Liver (tissue), 3 donors: ENCODE data around the gene RELN.

Experiments
- FOXA1 ChIP-seq: IDR thresholded peaks from 2 replicates; pipeline ENCODE4 v1.6.1; 2016; ENCODE audit warnings: antibody characterized with exemption
- HNF4G ChIP-seq: IDR thresholded peaks from 2 replicates; pipeline ENCODE4 v1.6.1; 2016; ENCODE audit warnings: antibody characterized with exemption
- MAX ChIP-seq: IDR thresholded peaks from 2 replicates; pipeline ENCODE4 v1.6.1; 2016; ENCODE audit warnings: antibody characterized with exemption
- TF ChIP-seq, protein P1 (sequence below): fragments of 150-350 bp; IDR thresholded peaks from 2 replicates; pipeline ENCODE4 v1.5.1; 2017; ENCODE audit warnings: improper control_type of control experiment, low read depth, low read length; ENCODE audit not compliant: missing input control
- TF ChIP-seq, protein P2 (sequence below): IDR thresholded peaks from 2 replicates; pipeline ENCODE4 v1.6.1; 2016; ENCODE audit warnings: antibody characterized with exemption
- TF ChIP-seq, protein P3 (sequence below): IDR thresholded peaks from 2 replicates; pipeline ENCODE4 v1.6.1; 2016; ENCODE audit warnings: antibody characterized with exemption, mild to moderate bottlenecking
- donor health status: healthy.
- donor health status: healthy.

DNA sequence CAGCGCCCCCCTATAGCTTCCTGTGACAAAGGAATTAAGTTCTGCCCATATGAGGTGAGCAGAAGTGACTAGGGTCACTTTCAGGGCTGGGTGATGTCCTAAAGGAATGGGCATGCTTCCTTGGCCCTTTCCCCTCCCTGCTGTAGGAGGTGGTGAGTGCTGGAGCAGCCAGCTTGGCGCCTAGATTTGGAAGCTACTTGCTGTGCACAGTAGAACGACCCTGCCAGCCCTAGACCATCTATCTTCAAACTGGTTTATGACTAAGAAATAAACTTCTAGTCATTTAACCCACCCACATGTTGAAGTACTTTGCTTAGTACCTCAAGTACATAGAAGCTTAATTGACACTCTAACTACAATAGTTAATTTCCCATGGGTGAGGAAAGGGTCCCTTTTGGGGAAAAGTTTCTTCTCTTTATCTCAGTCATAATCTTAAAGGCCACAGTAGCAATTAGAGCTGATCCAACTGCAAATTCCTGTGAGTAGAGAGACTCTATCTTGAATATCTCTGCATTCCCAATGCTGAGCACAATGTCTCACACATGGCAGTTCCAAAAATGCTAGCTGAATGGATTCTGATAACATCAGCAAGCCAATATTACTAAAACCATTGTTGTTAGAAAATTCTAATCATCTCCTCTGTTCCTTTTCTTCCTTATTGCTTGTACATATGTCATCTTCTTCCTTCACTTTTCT is 227.2 kb downstream of the RELN start:
- TF ChIP-seq, protein P1, sequence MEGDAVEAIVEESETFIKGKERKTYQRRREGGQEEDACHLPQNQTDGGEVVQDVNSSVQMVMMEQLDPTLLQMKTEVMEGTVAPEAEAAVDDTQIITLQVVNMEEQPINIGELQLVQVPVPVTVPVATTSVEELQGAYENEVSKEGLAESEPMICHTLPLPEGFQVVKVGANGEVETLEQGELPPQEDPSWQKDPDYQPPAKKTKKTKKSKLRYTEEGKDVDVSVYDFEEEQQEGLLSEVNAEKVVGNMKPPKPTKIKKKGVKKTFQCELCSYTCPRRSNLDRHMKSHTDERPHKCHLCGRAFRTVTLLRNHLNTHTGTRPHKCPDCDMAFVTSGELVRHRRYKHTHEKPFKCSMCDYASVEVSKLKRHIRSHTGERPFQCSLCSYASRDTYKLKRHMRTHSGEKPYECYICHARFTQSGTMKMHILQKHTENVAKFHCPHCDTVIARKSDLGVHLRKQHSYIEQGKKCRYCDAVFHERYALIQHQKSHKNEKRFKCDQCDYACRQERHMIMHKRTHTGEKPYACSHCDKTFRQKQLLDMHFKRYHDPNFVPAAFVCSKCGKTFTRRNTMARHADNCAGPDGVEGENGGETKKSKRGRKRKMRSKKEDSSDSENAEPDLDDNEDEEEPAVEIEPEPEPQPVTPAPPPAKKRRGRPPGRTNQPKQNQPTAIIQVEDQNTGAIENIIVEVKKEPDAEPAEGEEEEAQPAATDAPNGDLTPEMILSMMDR: no peak
- TF ChIP-seq, protein P2, sequence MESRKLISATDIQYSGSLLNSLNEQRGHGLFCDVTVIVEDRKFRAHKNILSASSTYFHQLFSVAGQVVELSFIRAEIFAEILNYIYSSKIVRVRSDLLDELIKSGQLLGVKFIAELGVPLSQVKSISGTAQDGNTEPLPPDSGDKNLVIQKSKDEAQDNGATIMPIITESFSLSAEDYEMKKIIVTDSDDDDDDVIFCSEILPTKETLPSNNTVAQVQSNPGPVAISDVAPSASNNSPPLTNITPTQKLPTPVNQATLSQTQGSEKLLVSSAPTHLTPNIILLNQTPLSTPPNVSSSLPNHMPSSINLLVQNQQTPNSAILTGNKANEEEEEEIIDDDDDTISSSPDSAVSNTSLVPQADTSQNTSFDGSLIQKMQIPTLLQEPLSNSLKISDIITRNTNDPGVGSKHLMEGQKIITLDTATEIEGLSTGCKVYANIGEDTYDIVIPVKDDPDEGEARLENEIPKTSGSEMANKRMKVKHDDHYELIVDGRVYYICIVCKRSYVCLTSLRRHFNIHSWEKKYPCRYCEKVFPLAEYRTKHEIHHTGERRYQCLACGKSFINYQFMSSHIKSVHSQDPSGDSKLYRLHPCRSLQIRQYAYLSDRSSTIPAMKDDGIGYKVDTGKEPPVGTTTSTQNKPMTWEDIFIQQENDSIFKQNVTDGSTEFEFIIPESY: no peak
- TF ChIP-seq, protein P3, sequence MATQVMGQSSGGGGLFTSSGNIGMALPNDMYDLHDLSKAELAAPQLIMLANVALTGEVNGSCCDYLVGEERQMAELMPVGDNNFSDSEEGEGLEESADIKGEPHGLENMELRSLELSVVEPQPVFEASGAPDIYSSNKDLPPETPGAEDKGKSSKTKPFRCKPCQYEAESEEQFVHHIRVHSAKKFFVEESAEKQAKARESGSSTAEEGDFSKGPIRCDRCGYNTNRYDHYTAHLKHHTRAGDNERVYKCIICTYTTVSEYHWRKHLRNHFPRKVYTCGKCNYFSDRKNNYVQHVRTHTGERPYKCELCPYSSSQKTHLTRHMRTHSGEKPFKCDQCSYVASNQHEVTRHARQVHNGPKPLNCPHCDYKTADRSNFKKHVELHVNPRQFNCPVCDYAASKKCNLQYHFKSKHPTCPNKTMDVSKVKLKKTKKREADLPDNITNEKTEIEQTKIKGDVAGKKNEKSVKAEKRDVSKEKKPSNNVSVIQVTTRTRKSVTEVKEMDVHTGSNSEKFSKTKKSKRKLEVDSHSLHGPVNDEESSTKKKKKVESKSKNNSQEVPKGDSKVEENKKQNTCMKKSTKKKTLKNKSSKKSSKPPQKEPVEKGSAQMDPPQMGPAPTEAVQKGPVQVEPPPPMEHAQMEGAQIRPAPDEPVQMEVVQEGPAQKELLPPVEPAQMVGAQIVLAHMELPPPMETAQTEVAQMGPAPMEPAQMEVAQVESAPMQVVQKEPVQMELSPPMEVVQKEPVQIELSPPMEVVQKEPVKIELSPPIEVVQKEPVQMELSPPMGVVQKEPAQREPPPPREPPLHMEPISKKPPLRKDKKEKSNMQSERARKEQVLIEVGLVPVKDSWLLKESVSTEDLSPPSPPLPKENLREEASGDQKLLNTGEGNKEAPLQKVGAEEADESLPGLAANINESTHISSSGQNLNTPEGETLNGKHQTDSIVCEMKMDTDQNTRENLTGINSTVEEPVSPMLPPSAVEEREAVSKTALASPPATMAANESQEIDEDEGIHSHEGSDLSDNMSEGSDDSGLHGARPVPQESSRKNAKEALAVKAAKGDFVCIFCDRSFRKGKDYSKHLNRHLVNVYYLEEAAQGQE: no peak
- no peak for TF ChIP-seq HNF4G
- no peak for TF ChIP-seq FOXA1
- no peak for TF ChIP-seq MAX
